Mammary epithelial cell (primary cell): ENCODE results near the gene CMBL.

Source experiments
- EZH2 ChIP-seq: IDR thresholded peaks from 2 replicates; pipeline ENCODE4 v1.6.1; 2012; ENCODE audit warnings: low read length, inconsistent platforms, borderline replicate concordance
- TF ChIP-seq, protein P1 (sequence below), 2 donors: IDR thresholded peaks in 1 of 2; conservative IDR thresholded peaks in 1 of 2; 2 replicates each; pipeline ENCODE4 v1.5.1; 2011 to 2012; ENCODE audit warnings: inconsistent platforms in 2 of 2, low read length in 2 of 2, mild to moderate bottlenecking in 2 of 2, control low read depth in 1 of 2, low read depth in 1 of 2; ENCODE audit not compliant: insufficient read depth in 1 of 2; ENCODE audit errors: extremely low read depth in 1 of 2

DNA sequence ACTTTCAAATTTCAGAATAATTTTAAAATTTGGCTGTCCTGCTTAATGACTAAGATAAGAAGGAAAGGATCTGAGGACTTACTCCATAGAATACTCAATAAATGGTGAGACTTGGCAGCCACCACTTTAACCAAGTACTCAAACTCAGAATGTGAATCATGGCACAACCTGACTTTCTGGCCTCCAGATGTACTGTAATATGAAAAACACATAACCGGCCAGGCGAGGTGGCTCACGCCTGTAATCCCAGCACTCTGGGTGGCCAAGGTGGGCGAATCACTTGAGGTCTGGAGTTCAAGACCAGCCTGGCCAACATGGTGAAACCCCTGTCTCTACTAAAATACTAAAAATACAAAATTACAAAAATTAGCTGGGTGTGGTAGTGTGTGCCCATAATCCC, 35.8 kb upstream of the CMBL start:
- TF ChIP-seq, protein P1, sequence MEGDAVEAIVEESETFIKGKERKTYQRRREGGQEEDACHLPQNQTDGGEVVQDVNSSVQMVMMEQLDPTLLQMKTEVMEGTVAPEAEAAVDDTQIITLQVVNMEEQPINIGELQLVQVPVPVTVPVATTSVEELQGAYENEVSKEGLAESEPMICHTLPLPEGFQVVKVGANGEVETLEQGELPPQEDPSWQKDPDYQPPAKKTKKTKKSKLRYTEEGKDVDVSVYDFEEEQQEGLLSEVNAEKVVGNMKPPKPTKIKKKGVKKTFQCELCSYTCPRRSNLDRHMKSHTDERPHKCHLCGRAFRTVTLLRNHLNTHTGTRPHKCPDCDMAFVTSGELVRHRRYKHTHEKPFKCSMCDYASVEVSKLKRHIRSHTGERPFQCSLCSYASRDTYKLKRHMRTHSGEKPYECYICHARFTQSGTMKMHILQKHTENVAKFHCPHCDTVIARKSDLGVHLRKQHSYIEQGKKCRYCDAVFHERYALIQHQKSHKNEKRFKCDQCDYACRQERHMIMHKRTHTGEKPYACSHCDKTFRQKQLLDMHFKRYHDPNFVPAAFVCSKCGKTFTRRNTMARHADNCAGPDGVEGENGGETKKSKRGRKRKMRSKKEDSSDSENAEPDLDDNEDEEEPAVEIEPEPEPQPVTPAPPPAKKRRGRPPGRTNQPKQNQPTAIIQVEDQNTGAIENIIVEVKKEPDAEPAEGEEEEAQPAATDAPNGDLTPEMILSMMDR (conservative IDR thresholded peaks at IDR 0.05 in 1 of 2, IDR thresholded peaks at IDR 0.05 in 1 of 2; ENCODE audit: extremely low read depth in 1 of 2, insufficient read depth in 1 of 2, low read depth in 1 of 2, low read length in 2 of 2) = no peak
- TF ChIP-seq EZH2 = no peak
